Ammon's horn (tissue), 1 donor: ENCODE measurements around the gene LTO1.

Source experiments
- DNase-seq: peaks from one replicate; pipeline ENCODE4 v3.0.0-alpha.2; 2016; ENCODE audit warnings: low spot score

Gene LTO1

GRCh38 chr11:69674886-69675714 lies at the start of gene LTO1:
TSS of gene LTO1 (minus strand) at chr11:69675353. CDS start at chr11:69675239, 114 bp downstream.
- DNase-seq: peak; percentile 96

GRCh38 chr11:69721745-69722144 lies 46.6 kb upstream of the LTO1 start:
- DNase-seq: no peak

- no peak for DNase-seq
Observed at GRCh38 chr11:69721106-69721505, 46.0 kb upstream of the LTO1 start.

- no peak for DNase-seq
Observed at GRCh38 chr11:69718912-69719311, 43.8 kb upstream of the LTO1 start.

- DNase-seq: no peak
Observed at GRCh38 chr11:69718147-69718546, 43.0 kb upstream of the LTO1 start.

- no peak for DNase-seq
Observed at GRCh38 chr11:69716891-69717747, 42.0 kb upstream of the LTO1 start.

GRCh38 chr11:69716099-69716498 lies 40.9 kb upstream of the LTO1 start:
- no peak for DNase-seq

- no peak for DNase-seq
Observed at GRCh38 chr11:69715446-69715845, 40.3 kb upstream of the LTO1 start.

GRCh38 chr11:69711822-69712801 lies 37.0 kb upstream of the LTO1 start:
- DNase-seq: no peak

- DNase-seq: no peak
Observed at GRCh38 chr11:69708736-69709401, 33.7 kb upstream of the LTO1 start.

GRCh38 chr11:69707176-69707575 lies 32.0 kb upstream of the LTO1 start:
- DNase-seq: no peak

GRCh38 chr11:69705901-69706787 lies 31.0 kb upstream of the LTO1 start:
- no peak for DNase-seq

GRCh38 chr11:69705351-69705811 lies 30.2 kb upstream of the LTO1 start:
- DNase-seq: no peak

- no peak for DNase-seq
Observed at GRCh38 chr11:69704508-69705253, 29.5 kb upstream of the LTO1 start.

GRCh38 chr11:69703768-69704507 lies 28.8 kb upstream of the LTO1 start, which contains the start of gene FGF19:
TSS of gene FGF19 (minus strand) at chr11:69704022. CDS start at chr11:69703876, 146 bp downstream.
- no peak for DNase-seq

GRCh38 chr11:69703453-69703767 lies 28.3 kb upstream of the LTO1 start:
- no peak for DNase-seq

GRCh38 chr11:69702769-69703452 lies 27.8 kb upstream of the LTO1 start:
- DNase-seq: no peak

GRCh38 chr11:69702239-69702691 lies 27.1 kb upstream of the LTO1 start:
- no peak for DNase-seq
